GM12878 (cell line): ENCODE results near the gene ABCC5. TPM values are rescaled to one million over a fixed set of nuclear protein-coding genes. Genes with fewer than 3 reads are reported as not detected.

Experiments used
- BACH1 ChIP-seq: fragments of 450-650 bp; IDR thresholded peaks from 2 replicates; pipeline ENCODE4 v1.6.1; 2017; ENCODE audit warnings: mild to moderate bottlenecking, borderline replicate concordance
- CBX3 ChIP-seq: fragments of 200-600 bp; sonication (generic); IDR thresholded peaks from 2 replicates; pipeline ENCODE4 v1.6.1; 2016; ENCODE audit warnings: low read depth, borderline replicate concordance
- ESRRA ChIP-seq: IDR thresholded peaks from 2 replicates; pipeline ENCODE4 v1.6.1; 2012; ENCODE audit warnings: mild to moderate bottlenecking, low read length, improper control_type of control experiment
- GATAD2B ChIP-seq: fragments of 450-650 bp; conservative IDR thresholded peaks from 2 replicates; pipeline ENCODE4 v1.6.1; 2017; ENCODE audit warnings: low read depth, mild to moderate bottlenecking, moderate library complexity
- LARP7 ChIP-seq: fragments of 450-650 bp; IDR thresholded peaks from 2 replicates; pipeline ENCODE4 v1.6.1; 2017; ENCODE audit warnings: mild to moderate bottlenecking
- MAX ChIP-seq: IDR thresholded peaks from 2 replicates; pipeline ENCODE4 v1.6.1; 2012; ENCODE audit warnings: low read depth, low read length, improper control_type of control experiment
- MLLT1 ChIP-seq: fragments of 450-650 bp; IDR thresholded peaks from 2 replicates; pipeline ENCODE4 v1.6.1; 2016; ENCODE audit warnings: mild to moderate bottlenecking
- MTA2 ChIP-seq: fragments of 450-650 bp; IDR thresholded peaks from 2 replicates; pipeline ENCODE4 v1.6.1; 2016; ENCODE audit warnings: low read depth, mild to moderate bottlenecking, moderate library complexity
- NBN ChIP-seq: fragments of 450-650 bp; IDR thresholded peaks from 2 replicates; pipeline ENCODE4 v1.6.1; 2016
- NKRF ChIP-seq: fragments of 450-650 bp; conservative IDR thresholded peaks from 2 replicates; pipeline ENCODE4 v1.6.1; 2017; ENCODE audit warnings: mild to moderate bottlenecking, moderate library complexity
- NR2C2 ChIP-seq: IDR thresholded peaks from 2 replicates; pipeline ENCODE4 v1.6.1; 2011; ENCODE audit warnings: borderline replicate concordance, low read depth; ENCODE audit not compliant: control insufficient read depth, insufficient read length
- POLR2AphosphoS5 ChIP-seq: IDR thresholded peaks from 2 replicates; pipeline ENCODE4 v1.6.1; 2011; ENCODE audit warnings: mild to moderate bottlenecking, low read length, inconsistent platforms
- RAD21 ChIP-seq: IDR thresholded peaks from 2 replicates; pipeline ENCODE4 v1.6.1; 2011; ENCODE audit warnings: mild to moderate bottlenecking, low read depth, low read length, moderate library complexity; ENCODE audit not compliant: insufficient read depth
- RB1 ChIP-seq: fragments of 450-650 bp; formaldehyde crosslinking; IDR thresholded peaks from 2 replicates; pipeline ENCODE4 v1.6.1; 2017; ENCODE audit warnings: mild to moderate bottlenecking, borderline replicate concordance
- RUNX3 ChIP-seq: IDR thresholded peaks from 2 replicates; pipeline ENCODE4 v1.6.1; 2012; ENCODE audit warnings: low read length, inconsistent platforms
- SIN3A ChIP-seq: IDR thresholded peaks from 2 replicates; pipeline ENCODE4 v1.6.1; 2012; ENCODE audit warnings: low read depth, low read length, improper control_type of control experiment
- SMARCA5 ChIP-seq: fragments of 450-650 bp; IDR thresholded peaks from 2 replicates; pipeline ENCODE4 v1.6.1; 2017; ENCODE audit warnings: mild to moderate bottlenecking
- SMC3 ChIP-seq: IDR thresholded peaks from 2 replicates; pipeline ENCODE4 v1.6.1; 2011; ENCODE audit warnings: low read length, improper control_type of control experiment, borderline replicate concordance
- SP1 ChIP-seq: IDR thresholded peaks from one replicate; pipeline ENCODE4 v1.6.1; 2011; ENCODE audit warnings: low read depth, low read length
- TARDBP ChIP-seq: IDR thresholded peaks from 2 replicates; pipeline ENCODE4 v1.6.1; 2016; ENCODE audit warnings: borderline replicate concordance
- WRNIP1 ChIP-seq: IDR thresholded peaks from 2 replicates; pipeline ENCODE4 v1.6.1; 2011; ENCODE audit warnings: low read depth, low read length, improper control_type of control experiment, borderline replicate concordance
- ZNF207 ChIP-seq: fragments of 450-650 bp; IDR thresholded peaks from 2 replicates; pipeline ENCODE4 v1.6.1; 2014; ENCODE audit warnings: antibody characterized with exemption, mild to moderate bottlenecking, borderline replicate concordance
- ZNF24 ChIP-seq: fragments of 450-650 bp; IDR thresholded peaks from 2 replicates; pipeline ENCODE4 v1.6.1; 2017; ENCODE audit warnings: antibody characterized with exemption, mild to moderate bottlenecking
- ZNF687 ChIP-seq: fragments of 450-650 bp; IDR thresholded peaks from 2 replicates; pipeline ENCODE4 v1.6.1; 2017; ENCODE audit warnings: mild to moderate bottlenecking, moderate library complexity
- polyA plus RNA-seq, 11 experiments: library from polyadenylated mRNA; depleted of rRNA in 4 of 11; unstranded in 6 of 11; stranded (reverse) in 5 of 11; fragments of >200 nt; fragmentation: Nextera tagmentation in 4 of 11; fragmentation: Illumina TruSeq in 1 of 11; extraction: Ambion mirVana in 4 of 11; extraction: Trizol in 1 of 11; gene quantifications; 1 replicate in 1 of 11; 2 replicates in 10 of 11; pipeline versions ENCODE4 v1.2.1 to v1.2.3, GENCODE V29; 2011 to 2016; ENCODE audit warnings: inconsistent platforms in 2 of 11, missing spikeins in 2 of 11, low read depth in 1 of 11
- total RNA-seq, 4 experiments: library from RNA; depleted of rRNA in 3 of 4; stranded (reverse); fragments of >200 nt in 3 of 4; fragmentation: Illumina TruSeq in 1 of 4; extraction: Trizol in 1 of 4; gene quantifications; 2 replicates each; pipeline versions ENCODE4 v1.2.1 to v1.2.3, GENCODE V29; 2013 to 2021

The ABCC5 gene
- total and polyA plus RNA-seq, 10 of the 15 experiments (the other 5 are each of a cell fraction or from before 2014, with no cell fraction given): 6.0 to 17.8 (median 9.7) TPM

GRCh38 chr3:184016811-184017671, 643 bp downstream of the ABCC5 start (continued):
- TF ChIP-seq NKRF (0 out of 2 replicates have a peak, but pooled peaks have one; percentile 62), ZNF24 (peak; percentile 66; the same call in 1 of the 2 replicates), RB1 (peak; percentile 88; the same call in 1 of the 2 replicates), SMC3 (peak; percentile 61), POLR2AphosphoS5 (no peak), RUNX3 (peak; percentile 52), LARP7 (peak; percentile 87), ZNF687 (peak; percentile 57; the same call in 1 of the 2 replicates), SIN3A (no peak), ZNF207 (0 out of 2 replicates have a peak, but pooled peaks have one; percentile 77), MLLT1 (peak; percentile 73), ESRRA (no peak), RAD21 (peak; percentile 71), SP1 (peak; percentile 28), MTA2 (no peak), BACH1 (peak; percentile 70; the same call in 1 of the 2 replicates), WRNIP1 (no peak), MAX (no peak; the same call in 1 of the 2 replicates), SMARCA5 (peak; percentile 100), TARDBP (no peak), NR2C2 (no peak), NBN (no peak), CBX3 (no peak), GATAD2B (peak; percentile 81)
